NCI-H146 treated with DMSO at 0.1 percent for 48 hours (cell line): ENCODE results near the gene SLC35C1.
"Not testable (repeated sequence)": the region's sequence is repeated elsewhere in the genome, so short reads cannot be mapped to it uniquely, and the experiment has no call there.

ENCODE experiments used
- DNase-seq: peaks from one replicate; lab custom pipeline; 2025; ENCODE audit not compliant: unreplicated experiment; lab: John Stamatoyannopoulos, UW

SLC35C1 gene

DNA sequence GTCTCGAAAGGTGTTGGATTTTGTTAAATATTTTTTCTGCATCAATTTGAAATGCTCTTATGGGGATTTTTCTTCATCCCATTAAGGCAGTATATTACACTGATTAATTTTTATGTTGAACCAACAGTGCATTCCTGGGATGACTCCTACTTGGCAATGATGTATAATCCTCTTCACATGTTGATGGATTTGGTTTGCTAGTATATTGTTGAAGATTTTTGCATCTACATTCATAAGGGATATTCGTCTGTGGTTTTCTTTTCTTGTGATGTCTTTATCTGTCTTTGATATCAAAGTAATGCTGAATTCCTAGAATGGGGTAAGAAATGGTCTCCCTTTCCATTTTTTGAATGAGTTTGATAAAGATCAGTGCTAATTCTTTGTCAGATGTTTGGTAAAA is 18.7 kb upstream of the SLC35C1 start:
- DNase-seq: no peak

DNA sequence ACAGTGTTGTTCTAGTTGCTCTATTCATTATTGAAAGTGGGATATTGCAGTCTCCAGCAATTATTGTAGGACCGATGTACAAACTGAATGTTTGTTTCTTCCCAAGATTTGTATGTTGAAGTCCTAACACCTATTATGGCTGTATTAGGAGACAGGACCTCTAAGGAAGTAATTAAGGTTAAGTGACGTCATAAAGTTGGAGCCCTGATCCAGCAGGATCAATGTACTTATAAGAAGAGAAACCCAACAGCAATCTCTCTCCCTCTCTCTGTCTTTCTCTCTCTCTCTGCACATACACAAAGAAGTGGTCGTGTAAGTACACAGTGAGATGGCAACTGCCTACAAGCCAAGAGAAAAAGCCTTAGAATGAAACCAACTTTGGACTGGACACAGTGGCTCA is 16.1 kb upstream of the SLC35C1 start:
- DNase-seq: no peak

- DNase-seq: no peak
These were observed 13.4 kb upstream of the SLC35C1 start for GRCh38 chr11:45791524-45791923.

DNA sequence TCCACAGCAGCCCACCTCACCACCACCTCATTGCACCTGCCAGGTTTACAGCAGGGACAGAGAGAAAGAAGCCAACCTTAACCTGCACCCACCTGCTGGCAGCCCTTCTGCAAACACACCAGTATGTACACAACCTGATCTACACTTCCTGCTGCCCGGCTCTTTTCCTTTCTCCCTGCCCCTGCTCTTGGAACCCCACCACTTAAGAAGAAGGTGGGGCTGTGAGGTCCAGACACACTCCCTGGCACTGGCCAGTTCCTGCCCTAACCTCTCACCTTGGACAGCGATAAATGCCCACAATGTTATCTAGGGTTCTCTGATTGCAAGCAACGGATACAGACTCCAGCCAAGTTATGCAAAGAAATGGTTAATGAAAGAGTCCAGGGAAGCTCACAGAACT is 10.8 kb upstream of the SLC35C1 start:
- peak; percentile 94 for DNase-seq

GRCh38 chr11:45795379-45795778 is 9.6 kb upstream of the SLC35C1 start:
- no peak for DNase-seq

- DNase-seq: no peak
These were observed 8.5 kb upstream of the SLC35C1 start for GRCh38 chr11:45796461-45796861.

DNA sequence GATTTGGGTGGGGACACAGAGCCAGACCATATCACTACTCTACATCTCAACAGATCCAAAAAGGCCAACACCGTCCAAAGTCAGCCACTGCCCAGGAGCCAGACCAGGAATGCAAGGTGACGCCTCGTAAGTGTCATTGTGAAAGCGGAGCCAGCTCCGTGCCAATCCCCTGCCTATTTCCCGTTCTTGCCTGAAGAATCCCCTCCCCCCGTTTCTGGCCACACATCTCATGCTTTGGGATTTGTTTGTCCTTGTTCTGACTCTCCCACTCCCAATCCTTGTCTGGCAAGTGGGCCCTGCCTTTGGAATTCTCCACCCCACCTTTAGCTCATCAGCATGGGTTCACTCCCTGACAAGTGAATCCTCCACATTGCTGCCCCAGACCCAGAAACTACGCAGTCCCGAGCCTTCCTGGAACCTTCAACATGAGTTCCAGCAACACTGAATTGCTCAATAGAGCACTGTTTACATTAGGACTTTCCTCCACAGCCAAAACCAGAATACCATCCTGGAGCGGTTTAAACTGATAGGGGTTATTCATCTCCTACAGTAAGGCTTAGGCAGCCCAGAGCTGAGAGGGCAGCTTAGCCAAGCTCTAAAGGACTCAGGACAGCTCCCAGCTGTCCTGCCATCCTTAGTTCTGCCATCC is 6.0 kb upstream of the SLC35C1 start:
- peak; percentile 39 for DNase-seq

DNA sequence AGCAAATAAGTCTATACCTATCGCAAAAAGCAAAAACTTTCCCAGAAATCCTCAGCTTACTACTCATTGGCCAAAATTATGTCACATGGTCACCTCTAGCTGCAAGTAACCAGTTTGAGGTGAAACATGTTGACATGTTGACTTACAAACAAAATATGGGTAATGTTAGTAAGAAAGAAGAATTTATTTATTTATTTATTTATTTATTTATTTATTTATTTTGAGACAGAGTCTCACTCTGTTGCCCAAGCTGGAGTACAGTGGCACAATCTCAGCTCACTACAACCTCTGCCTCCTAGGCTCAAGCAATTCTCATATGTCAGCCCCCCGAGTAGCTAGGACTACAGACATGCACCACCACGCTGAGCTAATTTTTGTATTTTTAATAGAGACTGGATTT is 5.4 kb upstream of the SLC35C1 start:
- DNase-seq: no peak

DNA sequence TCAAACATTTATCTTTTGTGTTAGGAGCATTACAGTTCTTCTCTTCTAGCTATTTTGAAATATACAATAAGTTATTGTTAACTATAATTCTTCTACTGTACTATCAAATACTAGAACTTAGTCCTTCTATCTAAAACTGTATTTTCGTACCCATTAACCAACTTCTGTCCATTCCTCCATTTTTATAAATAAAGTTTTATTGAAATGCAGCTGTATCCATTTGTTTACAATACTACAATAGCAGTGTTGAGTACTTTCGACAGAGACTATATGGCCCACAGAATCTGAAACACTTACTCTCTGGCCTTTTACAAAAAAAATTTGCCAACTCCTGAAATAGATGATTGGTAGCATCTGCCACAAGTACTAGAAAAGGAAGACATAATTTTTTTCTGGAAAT is 4.7 kb upstream of the SLC35C1 start:
- DNase-seq: no peak

DNA sequence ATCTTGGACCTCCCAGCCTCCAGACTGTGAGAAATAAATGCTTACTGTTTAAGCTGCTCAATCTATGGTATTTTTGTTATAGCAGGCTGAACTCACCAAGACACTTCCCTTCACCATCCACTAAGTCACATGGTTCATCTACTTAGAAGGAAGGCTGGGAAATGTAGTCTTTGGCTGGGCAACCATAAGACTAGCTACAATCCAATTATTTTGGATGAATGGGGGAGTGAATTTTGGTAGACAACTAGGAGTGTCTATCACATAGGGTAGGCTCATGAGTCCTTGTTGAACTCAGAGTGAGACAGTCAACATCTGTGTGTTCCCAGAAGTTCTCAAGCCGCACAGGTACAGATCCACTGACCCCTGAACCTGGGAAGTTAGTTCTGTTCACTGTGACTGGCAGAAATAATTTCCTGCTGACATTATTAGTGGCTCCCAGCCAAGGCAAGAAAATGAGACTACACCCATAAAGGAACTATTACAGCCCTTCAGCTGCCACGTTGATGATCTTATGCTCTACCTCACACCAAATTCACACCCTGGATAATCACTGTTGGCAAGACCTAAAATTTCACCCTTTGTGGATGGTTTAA is 3.1 kb upstream of the SLC35C1 start:
- DNase-seq: no peak

DNA sequence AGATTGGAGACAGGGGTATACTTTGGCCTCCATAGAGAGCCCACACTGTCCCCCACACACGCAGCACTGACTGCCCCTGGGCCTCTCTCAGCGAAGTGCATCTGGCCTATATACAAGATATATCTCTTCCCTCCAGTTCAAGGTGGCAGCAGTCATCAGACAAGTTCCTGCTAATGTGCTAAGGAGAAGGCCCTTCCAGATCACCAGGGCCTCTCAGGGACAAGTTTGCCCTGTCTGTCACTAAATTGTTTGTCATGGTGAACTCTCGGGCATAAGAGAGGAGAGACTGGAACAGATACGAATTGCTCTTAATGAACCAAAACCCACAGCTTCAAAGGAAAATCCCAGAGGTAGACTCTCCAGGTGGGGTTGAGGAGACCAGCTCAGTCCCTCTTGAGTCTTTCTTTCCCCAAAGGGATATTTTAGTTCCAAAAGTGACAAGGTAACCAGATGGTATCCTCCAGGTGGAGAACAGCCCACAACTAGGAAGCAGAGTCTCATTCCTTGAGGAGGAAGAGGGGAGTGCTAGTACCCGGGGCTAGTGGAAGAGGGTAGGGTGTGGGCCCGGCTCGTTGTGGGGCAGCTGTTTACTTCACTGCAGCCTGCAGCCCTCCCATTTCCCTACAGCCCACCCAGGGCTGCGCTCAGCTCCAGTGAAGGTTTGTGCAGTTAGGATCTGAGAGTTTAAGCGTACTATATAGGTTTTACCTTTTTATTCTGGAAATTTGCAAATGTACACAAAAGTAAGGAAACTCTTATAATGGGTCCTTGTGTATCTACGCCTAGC is 2.2 kb upstream of the SLC35C1 start:
- DNase-seq: no peak

GRCh38 chr11:45803971-45804760 is 783 bp upstream of the SLC35C1 start:
- peak; percentile 24 for DNase-seq

DNA sequence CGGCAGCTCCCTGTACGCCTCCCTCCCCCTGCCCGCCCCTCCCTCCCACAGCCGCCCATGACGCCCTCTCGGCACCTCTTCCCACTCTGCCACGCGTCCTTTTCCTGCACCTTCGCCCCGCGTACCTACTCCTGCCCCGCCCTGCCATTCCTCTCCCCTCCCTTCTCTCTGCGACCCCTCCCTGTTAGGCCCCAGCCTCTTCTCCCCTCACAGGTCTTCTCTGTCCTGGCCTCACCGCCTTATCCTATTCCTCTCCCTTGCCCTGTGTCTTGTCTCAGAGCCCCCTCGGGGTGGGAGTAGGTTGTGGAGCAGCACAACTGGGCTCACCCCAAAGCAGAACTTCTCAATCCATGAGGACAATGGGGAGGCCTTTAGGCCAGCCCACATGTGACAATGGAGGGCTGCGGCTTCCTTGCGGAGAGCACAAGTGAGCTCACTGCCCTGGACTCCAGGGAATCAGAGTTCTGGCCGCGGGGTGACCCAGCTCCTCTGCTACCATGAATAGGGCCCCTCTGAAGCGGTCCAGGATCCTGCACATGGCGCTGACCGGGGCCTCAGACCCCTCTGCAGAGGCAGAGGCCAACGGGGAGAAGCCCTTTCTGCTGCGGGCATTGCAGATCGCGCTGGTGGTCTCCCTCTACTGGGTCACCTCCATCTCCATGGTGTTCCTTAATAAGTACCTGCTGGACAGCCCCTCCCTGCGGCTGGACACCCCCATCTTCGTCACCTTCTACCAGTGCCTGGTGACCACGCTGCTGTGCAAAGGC is 539 bp downstream of the SLC35C1 start:
- DNase-seq: peak; percentile 58

GRCh38 chr11:45806072-45806933 is 1.4 kb downstream of the SLC35C1 start:
- no peak for DNase-seq

GRCh38 chr11:45806937-45807791 is 2.2 kb downstream of the SLC35C1 start:
- no peak for DNase-seq

GRCh38 chr11:45807792-45808238 is 2.9 kb downstream of the SLC35C1 start:
- DNase-seq: no peak

GRCh38 chr11:45808427-45808826 is 3.5 kb downstream of the SLC35C1 start:
- DNase-seq: not testable (repeated sequence)

- no peak for DNase-seq
These were observed 4.8 kb downstream of the SLC35C1 start for GRCh38 chr11:45809456-45810395.
